HL-60 (cell line): ENCODE results near the gene TENM4.

ENCODE experiments used
- DNase-seq, 2 experiments: peaks; one replicate each; pipeline ENCODE4 v3.0.0-alpha.2; 2010 to 2020; ENCODE audit warnings: low read depth in 1 of 2, low spot score in 1 of 2
- H3K27ac ChIP-seq: fragments of 250-450 bp; sonication (Bioruptor Pico); replicated peaks from 2 replicates; pipeline ENCODE4 v1.5.1; 2020; ENCODE audit warnings: mild to moderate bottlenecking, moderate library complexity
- H3K27me3 ChIP-seq: fragments of 250-450 bp; sonication (Bioruptor Pico); 2 replicates; pipeline ENCODE4 v1.5.1; 2021; ENCODE audit warnings: mild to moderate bottlenecking, moderate library complexity; ENCODE audit not compliant: insufficient read depth, poor library complexity, severe bottlenecking
- H3K4me3 ChIP-seq: replicated peaks from 2 replicates; pipeline ENCODE4 v1.5.1; 2011; ENCODE audit warnings: mild to moderate bottlenecking, control low read depth, low read length; ENCODE audit not compliant: insufficient read depth
- GABPA ChIP-seq: IDR thresholded peaks from 2 replicates; pipeline ENCODE4 v1.6.1; 2012; ENCODE audit warnings: low read depth
- POLR2AphosphoS5 ChIP-seq: IDR thresholded peaks from 2 replicates; pipeline ENCODE4 v1.6.1; 2012; ENCODE audit warnings: low read depth
- SPI1 ChIP-seq: IDR thresholded peaks from 2 replicates; pipeline ENCODE4 v1.6.1; 2012; ENCODE audit warnings: low read depth, mild to moderate bottlenecking, borderline replicate concordance
- TF ChIP-seq, protein P1 (sequence below): IDR thresholded peaks from one replicate; pipeline ENCODE4 v1.5.1; 2011; ENCODE audit warnings: low read length, control low read depth, inconsistent platforms; ENCODE audit not compliant: insufficient read depth
- TF ChIP-seq, protein P2 (sequence below): IDR thresholded peaks from 2 replicates; pipeline ENCODE4 v1.6.1; 2012; ENCODE audit warnings: low read depth; ENCODE audit not compliant: insufficient replicate concordance

TENM4 gene

DNA sequence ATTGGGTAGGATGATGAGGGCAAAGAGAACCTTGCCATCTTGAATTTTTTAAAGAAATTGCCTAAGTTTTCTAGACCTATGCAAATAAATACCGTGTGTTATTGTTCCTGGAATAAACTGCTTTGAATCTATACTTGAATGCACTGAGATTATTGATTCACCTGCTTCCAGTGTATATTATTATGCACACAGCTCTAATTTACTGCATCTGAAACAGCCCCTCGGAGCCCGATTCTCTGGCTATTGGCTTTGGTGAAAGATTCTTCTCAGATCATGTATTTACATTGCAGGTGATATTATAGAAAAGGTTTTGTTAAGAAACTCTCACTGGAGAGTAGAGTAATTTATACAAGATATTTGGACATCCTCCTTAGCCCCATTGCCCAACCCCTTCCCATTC is 254.2 kb downstream of the TENM4 start:
- Histone ChIP-seq H3K27ac (no peak overlapping the region), H3K27me3 (no peaks in the 10 kb centered on the region), H3K4me3 (no peak overlapping the region)
- TF ChIP-seq, protein P1, sequence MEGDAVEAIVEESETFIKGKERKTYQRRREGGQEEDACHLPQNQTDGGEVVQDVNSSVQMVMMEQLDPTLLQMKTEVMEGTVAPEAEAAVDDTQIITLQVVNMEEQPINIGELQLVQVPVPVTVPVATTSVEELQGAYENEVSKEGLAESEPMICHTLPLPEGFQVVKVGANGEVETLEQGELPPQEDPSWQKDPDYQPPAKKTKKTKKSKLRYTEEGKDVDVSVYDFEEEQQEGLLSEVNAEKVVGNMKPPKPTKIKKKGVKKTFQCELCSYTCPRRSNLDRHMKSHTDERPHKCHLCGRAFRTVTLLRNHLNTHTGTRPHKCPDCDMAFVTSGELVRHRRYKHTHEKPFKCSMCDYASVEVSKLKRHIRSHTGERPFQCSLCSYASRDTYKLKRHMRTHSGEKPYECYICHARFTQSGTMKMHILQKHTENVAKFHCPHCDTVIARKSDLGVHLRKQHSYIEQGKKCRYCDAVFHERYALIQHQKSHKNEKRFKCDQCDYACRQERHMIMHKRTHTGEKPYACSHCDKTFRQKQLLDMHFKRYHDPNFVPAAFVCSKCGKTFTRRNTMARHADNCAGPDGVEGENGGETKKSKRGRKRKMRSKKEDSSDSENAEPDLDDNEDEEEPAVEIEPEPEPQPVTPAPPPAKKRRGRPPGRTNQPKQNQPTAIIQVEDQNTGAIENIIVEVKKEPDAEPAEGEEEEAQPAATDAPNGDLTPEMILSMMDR = no peak
- TF ChIP-seq GABPA = no peak
- no peak for TF ChIP-seq POLR2AphosphoS5
- TF ChIP-seq SPI1 = no peak
- TF ChIP-seq, protein P2, sequence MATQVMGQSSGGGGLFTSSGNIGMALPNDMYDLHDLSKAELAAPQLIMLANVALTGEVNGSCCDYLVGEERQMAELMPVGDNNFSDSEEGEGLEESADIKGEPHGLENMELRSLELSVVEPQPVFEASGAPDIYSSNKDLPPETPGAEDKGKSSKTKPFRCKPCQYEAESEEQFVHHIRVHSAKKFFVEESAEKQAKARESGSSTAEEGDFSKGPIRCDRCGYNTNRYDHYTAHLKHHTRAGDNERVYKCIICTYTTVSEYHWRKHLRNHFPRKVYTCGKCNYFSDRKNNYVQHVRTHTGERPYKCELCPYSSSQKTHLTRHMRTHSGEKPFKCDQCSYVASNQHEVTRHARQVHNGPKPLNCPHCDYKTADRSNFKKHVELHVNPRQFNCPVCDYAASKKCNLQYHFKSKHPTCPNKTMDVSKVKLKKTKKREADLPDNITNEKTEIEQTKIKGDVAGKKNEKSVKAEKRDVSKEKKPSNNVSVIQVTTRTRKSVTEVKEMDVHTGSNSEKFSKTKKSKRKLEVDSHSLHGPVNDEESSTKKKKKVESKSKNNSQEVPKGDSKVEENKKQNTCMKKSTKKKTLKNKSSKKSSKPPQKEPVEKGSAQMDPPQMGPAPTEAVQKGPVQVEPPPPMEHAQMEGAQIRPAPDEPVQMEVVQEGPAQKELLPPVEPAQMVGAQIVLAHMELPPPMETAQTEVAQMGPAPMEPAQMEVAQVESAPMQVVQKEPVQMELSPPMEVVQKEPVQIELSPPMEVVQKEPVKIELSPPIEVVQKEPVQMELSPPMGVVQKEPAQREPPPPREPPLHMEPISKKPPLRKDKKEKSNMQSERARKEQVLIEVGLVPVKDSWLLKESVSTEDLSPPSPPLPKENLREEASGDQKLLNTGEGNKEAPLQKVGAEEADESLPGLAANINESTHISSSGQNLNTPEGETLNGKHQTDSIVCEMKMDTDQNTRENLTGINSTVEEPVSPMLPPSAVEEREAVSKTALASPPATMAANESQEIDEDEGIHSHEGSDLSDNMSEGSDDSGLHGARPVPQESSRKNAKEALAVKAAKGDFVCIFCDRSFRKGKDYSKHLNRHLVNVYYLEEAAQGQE = no peak
- DNase-seq = no peak

DNA sequence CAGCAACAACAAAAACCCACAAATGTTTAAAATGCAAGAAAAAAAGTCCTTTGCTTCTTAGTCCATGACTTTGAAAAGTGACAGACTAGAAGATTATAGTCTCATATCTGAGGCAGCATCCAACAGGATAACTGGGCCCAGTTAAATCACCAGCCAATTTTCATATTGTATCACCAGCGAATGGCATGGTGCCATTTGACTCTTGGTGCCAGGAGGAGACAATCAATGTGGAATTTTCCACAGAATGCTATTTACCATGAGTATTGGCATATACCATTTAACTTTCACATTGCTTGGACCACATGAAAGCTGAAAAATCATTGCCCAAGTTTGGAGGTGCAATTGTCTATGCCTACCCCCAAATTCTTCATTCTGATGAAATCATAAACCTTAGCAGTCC is 255.5 kb downstream of the TENM4 start:
- H3K27ac ChIP-seq = no peak overlapping the region
- H3K4me3 ChIP-seq = no peak overlapping the region
- TF ChIP-seq POLR2AphosphoS5 (no peak), GABPA (no peak), SPI1 (no peak)
- TF ChIP-seq, protein P1 = no peak
- TF ChIP-seq, protein P2 = no peak
- DNase-seq = no peak
- no peaks in the 10 kb centered on the region for H3K27me3 ChIP-seq

DNA sequence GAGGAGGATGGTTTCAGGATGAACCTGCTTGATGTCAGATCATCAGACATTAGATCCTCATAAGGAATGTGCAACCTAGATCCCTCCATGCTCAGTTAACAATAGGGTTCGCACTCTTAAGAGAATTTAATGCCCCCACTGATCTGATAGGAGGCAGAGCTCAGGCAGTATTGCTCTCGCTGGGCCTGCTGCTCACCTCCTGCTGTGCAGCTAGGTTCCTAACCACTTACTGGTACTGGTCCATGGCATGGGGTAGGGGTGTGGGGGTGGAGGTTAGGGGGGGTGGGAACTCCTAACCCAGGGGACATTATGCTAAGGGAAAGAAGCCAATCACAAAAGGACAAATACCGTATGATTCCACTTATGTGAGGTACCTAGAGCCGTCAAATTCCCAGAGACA is 256.5 kb downstream of the TENM4 start:
- H3K27me3 ChIP-seq = no peaks in the 10 kb centered on the region
- H3K27ac ChIP-seq = no peak overlapping the region
- no peak overlapping the region for H3K4me3 ChIP-seq
- no peak for TF ChIP-seq SPI1
- no peak for TF ChIP-seq POLR2AphosphoS5
- TF ChIP-seq GABPA = no peak
- TF ChIP-seq, protein P2 = no peak
- TF ChIP-seq, protein P1 = no peak
- no peak for DNase-seq
